Measurements from ENCODE around the gene MICB.
"Not testable (repeated sequence)": the region's sequence is repeated elsewhere in the genome, so short reads cannot be mapped to it uniquely, and the experiment has no call there.

MICB gene

GRCh38 chr6:31497531-31498476 lies at the start of gene MICB:
Gene MICB (plus strand): TSS chr6:31498145. CDS start chr6:31498194, 49 bp downstream.
- peak; percentile 79 for DNase-seq (ENCODE audit: low read depth, low spot score)

- DNase-seq (ENCODE audit: low read depth, low spot score), result no peak
Observed at GRCh38 chr6:31450751-31451150, 47.2 kb upstream of the MICB start.

DNA sequence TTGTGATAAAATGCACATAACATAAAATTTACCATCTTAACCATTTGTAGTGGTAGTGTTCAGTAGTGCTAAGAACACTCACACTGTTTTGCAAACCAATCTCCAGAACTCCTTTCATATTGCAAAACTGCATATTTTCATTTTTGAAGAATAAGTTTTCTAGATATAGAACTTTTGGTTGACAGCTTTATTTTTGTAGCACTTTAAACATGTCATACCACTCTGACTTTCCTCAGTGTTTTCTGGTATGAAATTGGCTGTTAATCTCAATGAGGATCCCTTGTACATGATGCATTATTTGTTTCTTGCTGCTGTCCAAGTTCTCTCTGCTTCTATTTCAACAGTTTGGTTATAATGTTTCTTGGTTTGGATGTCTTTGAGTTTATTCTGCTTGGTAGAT lies 45.1 kb upstream of the MICB start:
- DNase-seq (ENCODE audit: low read depth, low spot score), result no peak

DNA sequence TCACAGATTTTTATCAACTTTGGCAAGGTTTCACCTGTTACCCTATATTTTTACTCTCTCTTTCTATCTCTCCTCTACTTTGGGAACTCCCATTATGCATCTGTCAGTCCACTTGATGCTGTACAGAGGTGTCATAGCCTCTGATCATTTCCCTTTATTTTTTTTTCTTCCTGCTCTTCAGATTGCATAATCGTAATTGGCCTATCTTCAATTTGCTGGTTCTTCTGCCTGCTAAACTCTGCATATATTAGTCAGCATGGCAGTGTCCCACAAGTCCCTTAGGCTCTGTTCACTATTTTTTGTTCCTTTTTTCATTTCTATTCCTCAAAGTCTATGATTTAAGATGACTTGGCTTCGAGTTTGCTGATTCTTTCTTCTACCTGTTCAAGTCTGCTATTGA lies 44.7 kb upstream of the MICB start:
- DNase-seq (ENCODE audit: low read depth, low spot score), result no peak

- not testable (repeated sequence) for DNase-seq (ENCODE audit: low read depth, low spot score)
Observed at GRCh38 chr6:31459864-31460263, 38.1 kb upstream of the MICB start.

- DNase-seq (ENCODE audit: low read depth, low spot score), result no peak
Observed at GRCh38 chr6:31460361-31461025, 37.5 kb upstream of the MICB start.

DNA sequence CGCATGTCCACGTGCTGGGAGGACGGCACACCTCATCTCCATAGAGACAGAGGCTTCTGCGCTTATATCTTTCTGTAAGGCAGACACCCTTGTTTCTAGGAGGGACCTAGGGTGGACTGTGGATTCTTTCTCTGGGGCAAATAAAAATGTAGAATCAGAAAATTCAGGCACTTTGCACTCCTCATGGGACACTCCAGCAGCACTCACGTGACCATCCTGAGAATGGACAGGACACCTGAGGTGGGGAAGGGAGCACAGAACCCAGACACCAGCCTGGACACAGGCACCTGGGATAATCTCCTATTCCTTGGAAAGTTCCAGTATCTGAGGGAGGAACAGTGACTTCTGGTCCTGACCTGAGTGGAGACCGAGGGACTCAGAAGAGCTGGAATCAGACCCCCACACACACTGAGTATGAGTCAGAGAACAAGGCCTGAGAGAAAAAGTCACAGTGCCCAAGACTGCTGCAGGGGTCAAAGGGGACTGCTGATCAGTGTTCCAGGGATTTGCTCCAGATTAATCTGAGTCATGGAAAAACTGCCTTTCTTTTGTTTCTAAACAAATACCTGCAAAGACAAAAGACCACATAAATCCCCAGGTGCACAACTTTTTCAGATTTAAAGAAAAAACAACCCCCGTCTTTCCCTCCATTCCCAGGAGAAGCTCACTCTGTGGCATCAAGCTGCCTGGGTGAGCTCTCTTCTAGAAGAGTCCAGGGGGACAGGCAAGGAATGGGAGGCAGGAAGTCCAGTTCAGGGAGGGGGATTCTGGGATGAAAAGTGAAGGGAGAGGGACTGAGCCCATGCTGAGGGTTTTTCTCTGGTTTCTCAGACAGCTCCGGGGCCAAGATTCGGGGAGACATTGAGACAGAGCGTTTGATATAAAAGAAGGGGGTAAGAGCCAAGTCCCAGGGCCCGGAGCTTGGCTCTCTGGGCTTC lies 35.6 kb upstream of the MICB start:
- no peak for DNase-seq (ENCODE audit: low read depth, low spot score)

- peak; percentile 87 for DNase-seq (ENCODE audit: low read depth, low spot score)
Observed at GRCh38 chr6:31462964-31463870, 34.7 kb upstream of the MICB start.

DNA sequence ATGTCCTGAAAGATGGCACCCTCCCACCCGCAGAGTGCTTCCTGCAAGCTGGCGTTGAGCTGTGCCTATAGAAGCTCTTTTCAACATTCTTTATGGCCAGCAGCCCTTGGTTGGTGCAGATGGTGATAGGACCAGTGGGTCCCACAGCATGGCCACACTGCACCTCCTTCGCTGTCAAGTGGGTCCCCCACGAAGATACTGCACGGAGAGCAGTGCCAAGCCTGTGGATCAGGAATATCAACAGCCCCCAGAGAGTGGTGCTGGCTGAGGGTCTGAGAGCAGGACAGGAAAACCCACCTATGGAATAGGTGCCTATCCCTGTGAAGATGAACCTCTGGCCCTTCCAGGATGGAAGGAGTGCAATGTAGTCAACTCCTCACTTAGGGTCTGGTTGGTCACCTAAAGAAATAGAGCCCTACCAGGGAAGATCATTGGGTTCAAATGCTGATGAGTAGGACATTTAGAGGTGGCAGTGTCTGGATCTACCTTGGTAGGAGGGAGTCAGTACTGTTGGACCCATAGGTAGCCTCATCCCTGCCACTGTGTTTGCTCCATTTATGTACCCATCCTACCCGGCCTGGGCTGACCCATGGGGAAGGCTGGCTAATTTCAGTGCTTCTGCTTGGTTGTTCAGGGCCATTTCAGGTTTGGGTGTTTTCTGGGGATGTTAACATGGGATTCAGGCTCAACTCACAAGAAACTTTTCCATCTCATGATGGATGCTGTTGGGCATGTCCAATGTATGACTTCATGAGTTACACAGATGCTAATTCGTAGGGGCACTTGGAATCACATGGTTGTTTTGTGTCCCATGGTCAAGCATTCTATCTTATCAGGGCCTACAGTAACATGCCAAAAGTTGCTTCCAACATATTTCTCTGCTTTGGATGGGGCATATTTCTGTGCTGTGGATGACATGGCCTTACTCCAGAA lies 33.4 kb upstream of the MICB start:
- DNase-seq (ENCODE audit: low read depth, low spot score), result no peak

DNA sequence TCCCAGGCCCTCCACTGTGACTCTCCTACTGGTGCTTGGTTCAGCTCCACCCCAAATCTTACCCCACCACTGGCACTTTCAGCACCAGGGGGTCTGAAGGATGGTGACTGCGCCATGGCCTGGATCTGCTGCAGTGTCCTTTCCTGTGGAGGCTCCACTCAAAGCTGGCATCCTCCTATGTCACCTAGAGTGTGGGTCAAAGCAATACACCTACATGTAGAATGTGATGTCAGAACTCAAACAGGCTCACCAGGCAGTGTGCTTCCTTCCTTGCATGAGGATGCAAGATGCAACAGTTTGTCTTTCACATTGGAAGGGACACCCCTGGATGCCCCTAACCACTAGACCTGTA lies 32.8 kb upstream of the MICB start:
- no peak for DNase-seq (ENCODE audit: low read depth, low spot score)

- DNase-seq (ENCODE audit: low read depth, low spot score), result no peak
Observed at GRCh38 chr6:31465718-31466117, 32.2 kb upstream of the MICB start.

DNA sequence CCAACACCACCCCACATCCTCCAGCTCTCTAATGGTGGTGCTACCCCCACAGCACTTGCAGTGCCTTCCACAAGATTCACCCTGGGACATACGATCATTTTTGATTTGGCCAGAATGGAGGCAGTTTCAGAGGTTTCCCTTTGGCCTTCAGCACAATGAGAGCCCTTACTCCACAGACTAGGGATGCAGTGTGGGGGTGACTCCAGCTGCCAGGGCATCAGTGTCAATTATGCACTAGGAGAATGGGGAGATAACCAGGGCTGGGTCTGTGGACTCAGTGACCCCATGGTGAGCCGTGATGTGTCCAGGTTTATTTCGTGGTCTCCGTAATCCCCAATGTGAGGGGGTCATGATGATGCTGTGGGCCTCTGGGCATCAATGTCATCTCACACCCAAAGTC lies 31.5 kb upstream of the MICB start:
- DNase-seq (ENCODE audit: low read depth, low spot score), result no peak

GRCh38 chr6:31467151-31467550 lies 30.8 kb upstream of the MICB start:
- DNase-seq (ENCODE audit: low read depth, low spot score), result no peak

GRCh38 chr6:31468311-31468710 lies 29.6 kb upstream of the MICB start:
- no peak for DNase-seq (ENCODE audit: low read depth, low spot score)

DNA sequence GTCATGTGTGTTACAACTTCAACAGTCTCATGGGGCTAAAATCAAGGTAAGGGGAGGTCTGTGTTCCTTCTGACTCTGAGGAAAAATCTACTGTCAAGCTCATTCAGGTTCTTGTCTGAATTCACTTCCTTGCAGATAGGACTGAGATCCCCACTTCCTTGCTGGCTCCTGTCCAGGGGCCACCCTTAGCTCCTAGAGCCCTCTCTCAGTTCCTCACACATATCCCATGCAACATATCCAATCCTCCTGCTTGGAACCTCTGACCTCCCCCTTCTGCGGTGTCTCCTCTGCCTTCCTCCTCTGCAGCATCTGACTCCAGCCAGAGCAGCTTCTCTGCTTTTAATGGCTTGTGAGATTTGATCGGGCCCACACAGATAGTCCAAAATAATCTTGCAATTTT lies 27.1 kb upstream of the MICB start:
- DNase-seq (ENCODE audit: low read depth, low spot score), result no peak

DNA sequence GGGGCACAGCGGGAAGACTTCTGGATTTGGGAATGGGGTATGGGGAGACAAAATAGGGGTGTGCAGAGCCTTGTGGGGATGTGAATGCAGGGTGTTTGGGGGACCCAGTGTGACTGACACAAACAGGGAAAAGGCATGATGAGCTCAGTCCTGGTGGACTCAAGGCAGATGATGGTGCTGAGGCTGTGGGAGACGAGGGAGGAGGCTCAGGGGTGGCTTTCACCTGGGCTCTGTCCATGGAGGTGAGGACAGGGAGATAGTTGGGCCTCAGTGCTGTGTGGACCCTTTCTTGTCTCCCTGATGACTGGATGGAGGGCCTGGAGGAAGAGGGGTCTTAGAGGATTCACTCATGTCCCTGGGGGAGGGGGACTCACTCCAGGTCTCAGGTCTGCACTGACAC lies 26.2 kb upstream of the MICB start:
- no peak for DNase-seq (ENCODE audit: low read depth, low spot score)

DNA sequence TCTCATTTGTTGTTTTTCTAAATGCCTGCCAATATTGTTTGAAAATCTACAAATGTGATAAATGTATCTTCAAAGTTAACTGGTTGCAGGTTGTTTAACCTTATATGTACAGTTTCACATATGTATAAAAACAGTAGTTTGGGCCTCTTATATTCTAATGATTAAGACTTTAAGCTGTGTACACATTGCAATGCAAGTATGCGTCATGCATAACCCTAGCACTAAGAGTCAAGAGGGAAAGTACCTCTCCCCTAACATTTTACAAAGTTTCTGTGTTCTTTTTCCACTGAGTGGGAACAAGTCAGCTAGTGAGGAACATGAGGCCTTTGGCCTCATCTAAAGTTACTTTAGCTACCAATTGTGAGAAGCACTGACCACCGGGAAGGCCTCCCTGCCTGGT lies 25.7 kb upstream of the MICB start:
- no peak for DNase-seq (ENCODE audit: low read depth, low spot score)

GRCh38 chr6:31473244-31473643 lies 24.7 kb upstream of the MICB start:
- DNase-seq (ENCODE audit: low read depth, low spot score), result no peak

DNA sequence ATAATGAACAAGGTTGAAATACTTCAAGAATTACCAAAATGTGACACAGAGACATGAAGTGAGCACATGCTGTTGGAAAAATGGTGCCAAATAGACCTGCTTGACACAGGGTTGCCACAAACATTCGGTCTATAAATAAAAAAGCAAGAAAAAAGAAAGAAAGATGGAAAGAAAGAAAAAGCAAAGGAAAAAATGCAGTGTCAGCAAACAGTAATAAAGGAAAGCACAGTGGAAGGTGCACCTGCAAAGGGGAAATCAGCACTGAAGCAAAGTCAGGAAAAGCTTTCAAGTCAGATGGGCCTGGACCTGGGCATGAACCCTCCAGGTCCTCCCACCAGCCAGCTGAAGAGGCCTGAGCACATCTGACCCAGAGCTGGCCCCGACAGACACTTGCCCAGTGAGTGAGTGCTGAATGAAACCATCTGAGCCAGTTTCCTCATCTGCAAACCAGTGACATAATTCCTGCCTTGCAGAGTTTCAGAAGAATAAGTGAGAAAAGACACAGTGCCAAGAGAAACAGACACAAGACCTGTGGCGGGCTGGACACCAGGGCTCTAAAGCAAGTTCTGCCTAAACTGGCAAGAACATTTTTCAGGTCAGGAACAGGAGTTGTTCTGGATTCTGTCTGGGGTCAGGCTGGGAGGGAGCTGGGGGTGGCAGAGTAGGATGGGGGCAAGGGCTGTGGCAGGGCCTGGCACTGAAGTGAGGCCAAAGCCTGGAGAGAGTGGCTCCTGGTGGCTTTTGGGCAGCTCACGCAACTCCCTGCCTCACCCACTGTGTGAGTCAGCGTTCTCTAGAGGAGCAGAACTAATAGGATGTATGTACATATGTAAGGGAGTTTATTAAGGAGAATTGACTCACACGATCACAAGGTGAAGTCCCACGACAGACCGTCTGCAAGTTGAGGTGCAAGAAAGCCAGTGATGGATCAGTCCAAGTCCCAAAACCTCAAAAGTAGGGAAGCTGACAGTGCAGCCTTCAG lies 23.9 kb upstream of the MICB start:
- DNase-seq (ENCODE audit: low read depth, low spot score), result no peak

Measured in activated CD4-positive, CD25-positive, alpha-beta regulatory T cell treated with anti-CD3 and anti-CD28 coated beads, Interleukin-2, amount 50 U/mL, for 16 hours (primary cell).